Measurements from ENCODE around the gene NDUFA7.

Gene NDUFA7

GRCh38 chr19:8261347-8261746 is 59.8 kb downstream of the NDUFA7 start:
- no peak for DNase-seq

Measured in SHP77 treated with DMSO at 0.1 percent for 48 hours (cell line).